ENCODE data around the gene HS2ST1.

The HS2ST1 gene

GRCh38 chr1:86914601-86914997 lies at the start of gene HS2ST1 (continued):
- TF ChIP-seq CTCF (tag by site-specific recombination; IDR thresholded peaks at IDR 0.05) = peak; percentile 26; the same call in 1 of the 2 replicates
- no peak for TF ChIP-seq SALL2 (tag by site-specific recombination; IDR thresholded peaks at IDR 0.05; ENCODE audit: borderline replicate concordance)
- TF ChIP-seq ZNF768 (tag by site-specific recombination; IDR thresholded peaks at IDR 0.05) = no peak
- no peak for TF ChIP-seq ZBTB17 (tag by site-specific recombination; IDR thresholded peaks at IDR 0.05)
- peak; percentile 45; the same call in 1 of the 2 replicates for TF ChIP-seq ZFP37 (tag by site-specific recombination; IDR thresholded peaks at IDR 0.05)
- TF ChIP-seq ZNF23 (tag by site-specific recombination; IDR thresholded peaks at IDR 0.05; ENCODE audit: borderline replicate concordance) = no peak
- TF ChIP-seq ZBTB10 (tag by site-specific recombination; IDR thresholded peaks at IDR 0.05) = peak; percentile 62
- peak; percentile 60 for TF ChIP-seq ZIC2 (tag by site-specific recombination; IDR thresholded peaks at IDR 0.05)
- TF ChIP-seq ZNF394 (tag by site-specific recombination; IDR thresholded peaks at IDR 0.05; ENCODE audit: borderline replicate concordance) = no peak; the same call in 1 of the 2 replicates
- TF ChIP-seq SCRT2 (tag by site-specific recombination; IDR thresholded peaks at IDR 0.05) = no peak
- TF ChIP-seq ZNF202 (tag by site-specific recombination; IDR thresholded peaks at IDR 0.05; ENCODE audit: borderline replicate concordance) = no peak
- no peak for TF ChIP-seq ZNF621 (tag by site-specific recombination; IDR thresholded peaks at IDR 0.05)
- peak; percentile 73 for TF ChIP-seq ZNF639 (tag by site-specific recombination; IDR thresholded peaks at IDR 0.05)
- TF ChIP-seq ZNF155 (tag by site-specific recombination; IDR thresholded peaks at IDR 0.05) = no peak
- TF ChIP-seq ZSCAN30 (tag by site-specific recombination; IDR thresholded peaks at IDR 0.05) = 0 out of 2 replicates have a peak, but pooled peaks have one; percentile 64
- TF ChIP-seq ZNF133 (tag by site-specific recombination; IDR thresholded peaks at IDR 0.05) = no peak
- no peak for TF ChIP-seq ZNF140 (tag by site-specific recombination; IDR thresholded peaks at IDR 0.05)
- TF ChIP-seq ZNF366 (tag by site-specific recombination; conservative IDR thresholded peaks at IDR 0.05) = peak; percentile 90
- TF ChIP-seq ZNF692 (tag by site-specific recombination; IDR thresholded peaks at IDR 0.05) = no peak; the same call in 1 of the 2 replicates
- no peak for TF ChIP-seq ZNF518A (tag by site-specific recombination; conservative IDR thresholded peaks at IDR 0.05; ENCODE audit: low read depth)
- no peak for TF ChIP-seq ZBTB1 (tag by site-specific recombination; IDR thresholded peaks at IDR 0.05)
- TF ChIP-seq ZNF624 (tag by site-specific recombination; IDR thresholded peaks at IDR 0.05) = no peak
- 0 out of 2 replicates have a peak, but pooled peaks have one; percentile 6 for TF ChIP-seq ZNF184 (tag by site-specific recombination; IDR thresholded peaks at IDR 0.05)
- TF ChIP-seq OVOL3 (tag by site-specific recombination; IDR thresholded peaks at IDR 0.05) = no peak
- TF ChIP-seq PBX3 (CRISPR knock-in tag; IDR thresholded peaks at IDR 0.05) = no peak
- TF ChIP-seq TRIM28 (IDR thresholded peaks at IDR 0.05; ENCODE audit: borderline replicate concordance, low read length) = no peak
- no peak for TF ChIP-seq ZNF48 (tag by site-specific recombination; IDR thresholded peaks at IDR 0.05)
- TF ChIP-seq ZNF514 (tag by site-specific recombination; IDR thresholded peaks at IDR 0.05) = no peak
